OCI-LY1 (cell line): Measurements from ENCODE around the gene MCC.

Experiments used
- CTCF ChIP-seq: fragments of 200-600 bp; sonication (generic), shearing (Covaris generic); IDR thresholded peaks from 2 replicates; pipeline ENCODE4 v1.5.1; 2017; ENCODE audit warnings: mild to moderate bottlenecking, antibody characterized with exemption, low read length, moderate library complexity, mixed read lengths
- EZH2 ChIP-seq: fragments of 200-600 bp; sonication (generic), shearing (Covaris generic); IDR thresholded peaks from 2 replicates; pipeline ENCODE4 v1.8.0; 2017; ENCODE audit warnings: borderline replicate concordance, mixed run types, mild to moderate bottlenecking, antibody characterized with exemption, low read length, moderate library complexity, mixed read lengths

GRCh38 chr5:113216545-113216944 is 271.7 kb downstream of the MCC start:
- TF ChIP-seq EZH2 = no peak
- no peak for TF ChIP-seq CTCF
